Activated T-helper 1 cell treated with anti-CD3 and anti-CD28 coated beads, Interleukin-2, amount 50 U/mL, for 16 hours (primary cell): ENCODE measurements around the gene UAP1L1.

ENCODE experiments used
- DNase-seq, 2 donors: peaks; one replicate each; pipeline ENCODE4 v3.0.0-alpha.2; 2020; ENCODE audit warnings: low read depth in 1 of 2, low spot score in 1 of 2

The UAP1L1 gene

DNA sequence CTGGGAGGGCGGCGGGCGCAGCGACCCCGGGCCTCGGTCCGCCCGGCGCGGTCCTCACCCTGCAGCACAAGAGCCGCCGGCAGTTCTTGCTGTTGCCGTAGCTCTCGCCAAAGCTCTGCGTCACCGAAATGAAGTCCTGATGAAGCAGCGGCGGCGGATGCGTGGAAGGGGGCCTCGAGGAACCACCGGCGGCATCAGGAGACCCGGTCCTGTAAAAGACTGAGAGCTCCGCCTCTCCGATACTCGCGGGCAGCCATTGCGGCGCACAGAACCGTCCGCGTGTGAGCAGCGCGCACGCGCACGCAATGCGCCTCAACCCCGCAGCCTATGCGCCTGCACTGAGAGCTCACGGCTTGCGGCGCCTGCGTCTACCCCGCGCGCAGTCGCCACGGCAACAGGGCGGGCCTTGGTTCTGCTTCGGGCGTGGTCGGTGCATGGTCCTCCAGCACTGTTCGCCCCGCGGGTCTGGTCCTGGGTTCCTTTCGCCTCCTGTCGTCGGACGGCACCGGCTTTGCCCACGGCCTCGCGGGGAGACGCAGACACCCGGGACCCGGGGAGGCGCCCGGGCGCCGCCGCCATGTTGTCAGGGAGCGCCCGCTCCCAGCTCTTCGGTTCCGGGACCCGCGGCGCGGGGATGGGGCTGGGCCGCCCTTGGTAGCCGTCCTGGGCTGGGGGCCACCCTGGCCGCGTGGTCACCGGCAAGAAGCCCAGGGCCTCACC, 52.3 kb downstream of the UAP1L1 start:
- peak; percentile 78 to 87 for DNase-seq

- no peak for DNase-seq
Measured at GRCh38 chr9:137130176-137130755, 52.9 kb downstream of the UAP1L1 start.
